Measurements from ENCODE around the gene TMEM30A. TPM values are rescaled to one million over a fixed set of nuclear protein-coding genes. Genes with fewer than 3 reads are reported as not detected.

Gene TMEM30A
- total RNA-seq, 1 donor from 2014 or later, result 282 TPM

GRCh38 chr6:75213732-75214131, 70.9 kb downstream of the TMEM30A start:
- DNase-seq, result no peak

DNA sequence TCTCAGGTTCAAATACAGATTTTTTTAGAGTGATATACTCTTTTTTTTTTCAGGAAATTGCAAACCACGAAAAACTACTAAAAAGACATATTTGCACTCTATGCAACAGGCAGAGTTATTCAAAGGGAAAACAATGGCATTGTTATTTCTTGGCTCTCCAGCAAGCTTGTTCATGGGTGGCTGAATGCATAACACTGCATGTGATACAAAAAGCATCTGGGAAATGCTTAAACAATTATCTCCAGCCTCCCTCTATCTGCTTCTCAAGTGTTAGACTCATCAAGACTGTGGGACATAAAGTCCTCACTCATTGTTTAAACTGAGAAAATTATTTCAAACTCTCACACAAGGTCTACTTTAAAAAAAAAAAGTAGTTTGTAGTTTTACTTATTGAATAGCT, 71.5 kb downstream of the TMEM30A start:
- peak; percentile 48 for DNase-seq

- DNase-seq, result no peak
These were observed 72.5 kb downstream of the TMEM30A start for GRCh38 chr6:75211920-75212590.

- DNase-seq, result peak; percentile 82
These were observed 73.5 kb downstream of the TMEM30A start for GRCh38 chr6:75210885-75211739.

- DNase-seq, result no peak
These were observed 75.3 kb downstream of the TMEM30A start for GRCh38 chr6:75209184-75209723.

GRCh38 chr6:75208298-75209183, 76.1 kb downstream of the TMEM30A start:
- DNase-seq, result peak; percentile 87

- no peak for DNase-seq
These were observed 77.8 kb downstream of the TMEM30A start for GRCh38 chr6:75206576-75207342.

DNA sequence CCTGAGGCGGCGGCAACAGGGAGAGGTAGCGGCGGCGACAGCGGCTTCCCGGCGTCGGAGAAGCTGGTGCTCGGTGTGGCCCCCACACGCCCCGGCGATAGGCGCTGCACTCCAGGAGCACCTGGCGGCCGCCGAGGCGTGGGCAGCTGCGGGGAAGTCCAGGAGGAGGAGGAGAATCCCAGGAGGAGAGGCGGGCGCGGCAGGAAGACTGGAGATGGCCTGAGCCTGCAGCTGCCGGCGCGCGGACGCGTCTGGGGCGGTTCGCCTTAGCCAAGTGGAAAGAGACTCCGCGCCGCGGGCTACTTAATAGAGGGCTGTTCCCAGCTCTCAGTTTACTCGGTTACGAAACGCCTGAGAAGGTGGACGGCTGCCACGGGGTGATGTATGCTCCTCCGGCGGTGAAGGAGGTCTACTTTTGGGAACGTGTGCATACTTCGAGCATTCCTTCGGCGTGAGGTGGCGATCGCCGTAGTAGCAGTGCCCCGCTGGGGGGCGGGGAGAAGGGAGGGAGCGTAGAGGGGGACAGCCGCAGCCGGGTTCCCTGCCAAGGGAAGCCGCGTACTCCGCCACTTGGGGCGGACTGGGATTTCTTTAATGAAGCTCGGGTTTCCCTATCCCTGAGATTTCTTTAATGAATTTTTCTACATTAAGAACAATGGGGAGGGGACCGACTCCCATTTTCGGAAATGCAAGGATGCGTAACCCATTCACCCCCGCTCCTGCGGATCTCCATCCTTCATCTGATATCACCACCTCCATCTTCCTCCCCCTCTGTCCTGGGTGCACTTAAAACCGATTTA, 78.6 kb downstream of the TMEM30A start, which contains the start of gene COL12A1:
TSS of gene COL12A1 (minus strand) at position 278 of the 800 bp plus-strand sequence. CDS start 3,261 bp downstream, outside the sequence.
- peak; percentile 64 for DNase-seq

DNA sequence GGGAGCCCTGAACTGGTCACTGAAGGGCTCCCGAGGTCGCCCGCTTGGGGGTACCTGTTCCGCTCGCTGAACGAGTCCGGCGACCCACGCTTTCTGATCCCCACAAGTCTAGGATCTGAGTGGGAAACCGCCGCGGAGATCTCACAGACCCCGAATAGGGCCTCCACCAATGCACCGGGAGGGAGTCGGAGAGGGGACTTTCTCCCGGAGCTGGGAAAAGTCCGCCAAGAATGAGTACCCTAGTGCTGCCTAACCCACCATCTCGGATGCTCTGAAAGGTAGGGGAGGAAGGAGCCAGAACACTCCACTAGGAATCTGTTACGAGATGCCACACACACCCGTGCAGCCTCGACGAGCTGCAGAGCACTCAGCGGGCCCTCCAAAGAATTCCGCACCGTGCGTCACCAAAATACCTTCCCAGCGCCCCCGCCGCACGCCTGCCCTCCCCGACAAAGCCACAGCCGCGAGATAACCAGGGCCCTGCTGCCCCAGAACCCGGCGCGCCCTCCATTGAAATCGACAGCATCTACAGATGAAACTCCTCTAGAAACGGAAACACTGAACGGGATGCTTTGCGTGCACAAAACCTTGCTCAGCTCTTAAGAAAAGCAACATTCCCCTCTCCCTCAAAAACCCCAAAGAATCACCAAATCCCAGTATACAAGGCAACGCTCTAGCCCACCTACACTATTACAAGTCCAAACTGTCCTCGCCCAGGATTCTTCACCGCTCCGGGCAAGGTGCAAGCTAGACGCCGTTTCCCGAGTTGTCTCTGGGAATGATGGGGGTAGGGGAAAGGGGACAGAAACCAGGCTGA, 79.4 kb downstream of the TMEM30A start:
- peak; percentile 24 for DNase-seq

DNA sequence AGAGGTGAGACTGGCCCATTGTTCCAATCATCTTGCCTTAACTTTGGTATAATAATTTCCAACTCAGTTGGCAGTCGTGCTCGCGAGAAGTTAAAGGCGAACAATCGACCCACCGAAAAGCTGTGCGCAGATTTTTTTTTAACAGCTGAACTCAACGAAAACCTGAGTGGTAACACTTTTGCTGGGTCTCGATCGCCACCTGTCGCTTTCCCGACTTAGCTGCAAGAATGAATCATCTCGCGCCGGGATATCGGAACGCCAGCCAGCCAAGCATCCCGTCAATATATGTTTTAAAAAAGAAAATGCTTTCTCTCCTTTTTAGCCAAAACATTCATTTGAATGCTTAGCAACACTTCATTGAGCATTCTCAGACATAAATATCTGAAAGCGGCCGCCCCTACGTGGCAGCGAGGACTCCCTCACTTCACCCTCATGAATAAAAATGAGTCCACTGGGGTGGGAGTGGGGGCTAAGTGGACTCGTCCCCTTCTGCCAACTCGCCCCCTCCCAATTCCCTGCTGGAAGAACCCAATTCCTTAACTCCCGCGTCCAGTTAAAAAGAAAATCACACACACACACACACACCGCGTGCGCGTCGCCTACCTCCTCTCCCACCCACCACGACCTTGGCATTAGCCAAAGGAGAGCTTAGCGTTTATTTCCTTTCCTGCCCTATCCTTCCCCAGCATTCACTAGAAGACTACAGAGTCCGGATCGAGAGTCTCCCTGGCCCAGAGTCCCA, 80.2 kb downstream of the TMEM30A start:
- DNase-seq, result peak; percentile 91

GRCh38 chr6:75203721-75204120, 80.9 kb downstream of the TMEM30A start:
- no peak for DNase-seq

Other genes starting within 250 kb of the TMEM30A start
- 3.7 and 6.9 TPM in 2 replicates for gene COL12A1, start 78.7 kb downstream of the TMEM30A start, total RNA-seq
- 55.8 and 324 TPM in 2 replicates for gene COX7A2, start 41.0 kb downstream of the TMEM30A start, total RNA-seq
- 11.3 and 21.1 TPM in 2 replicates for gene FILIP1, start 209.0 kb upstream of the TMEM30A start, total RNA-seq

Data from dermis blood vessel endothelial cell (primary cell).